ENCODE results near the gene TMUB2.

Gene TMUB2

DNA sequence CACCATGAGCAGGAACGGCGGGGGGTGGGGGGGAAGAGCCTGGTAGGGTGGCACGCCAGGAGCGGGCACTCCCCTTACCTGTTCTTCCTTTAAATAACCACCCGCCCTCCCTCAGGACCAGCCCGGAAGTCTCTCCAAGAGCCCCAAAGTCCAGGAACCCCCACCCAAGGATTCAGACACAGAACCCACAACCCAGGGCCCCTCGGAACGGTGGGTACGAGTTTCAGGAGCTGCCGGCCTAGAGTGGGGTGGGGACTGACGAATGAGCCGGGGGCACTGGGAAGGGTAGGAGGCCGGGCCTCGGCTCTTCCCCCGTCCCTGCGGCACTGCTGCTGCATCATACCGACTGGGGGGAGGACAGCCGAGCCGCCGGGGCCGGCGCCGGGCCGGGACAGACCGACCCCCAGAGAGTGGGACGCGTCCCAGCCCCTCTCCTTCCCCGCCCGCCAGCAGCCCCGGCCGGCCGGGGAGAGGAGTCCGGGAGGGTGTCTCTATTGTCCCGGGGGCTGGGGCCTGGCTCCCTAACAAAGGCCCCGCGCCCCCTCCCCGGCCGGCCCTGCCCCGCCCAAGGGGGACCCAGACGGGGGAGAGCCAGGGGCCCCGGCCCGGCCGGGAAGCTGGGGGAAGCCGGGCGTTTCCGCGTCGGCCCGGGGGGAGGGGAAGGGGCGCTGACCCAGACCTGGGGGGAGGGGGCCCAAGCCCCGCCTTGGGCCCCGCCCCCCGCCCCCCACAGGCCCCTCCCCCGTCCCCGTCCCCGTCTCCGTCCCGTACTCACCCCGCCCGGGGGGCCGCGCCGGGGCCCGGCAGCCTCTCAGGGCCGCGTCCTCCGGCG lies 12.2 kb downstream of the TMUB2 start:
- Histone ChIP-seq H3K27me3 (ENCODE audit: control insufficient read depth, insufficient read depth, low read length) (no peaks in the 10 kb centered on the region), H3K4me1 (ENCODE audit: control insufficient read depth, insufficient read depth, low read length) (peaks cover 20% of the 10 kb centered on the region), H3K9me3 (ENCODE audit: control insufficient read depth, low read length) (no peaks in the 10 kb centered on the region), H3K4me3 (ENCODE audit: low read length) (peak overlapping the region; percentile 83), H3K9ac (ENCODE audit: low read length) (peak overlapping the region; percentile 96), H3K36me3 (ENCODE audit: control insufficient read depth, insufficient read depth, low read length) (no peaks in the 10 kb centered on the region)

DNA sequence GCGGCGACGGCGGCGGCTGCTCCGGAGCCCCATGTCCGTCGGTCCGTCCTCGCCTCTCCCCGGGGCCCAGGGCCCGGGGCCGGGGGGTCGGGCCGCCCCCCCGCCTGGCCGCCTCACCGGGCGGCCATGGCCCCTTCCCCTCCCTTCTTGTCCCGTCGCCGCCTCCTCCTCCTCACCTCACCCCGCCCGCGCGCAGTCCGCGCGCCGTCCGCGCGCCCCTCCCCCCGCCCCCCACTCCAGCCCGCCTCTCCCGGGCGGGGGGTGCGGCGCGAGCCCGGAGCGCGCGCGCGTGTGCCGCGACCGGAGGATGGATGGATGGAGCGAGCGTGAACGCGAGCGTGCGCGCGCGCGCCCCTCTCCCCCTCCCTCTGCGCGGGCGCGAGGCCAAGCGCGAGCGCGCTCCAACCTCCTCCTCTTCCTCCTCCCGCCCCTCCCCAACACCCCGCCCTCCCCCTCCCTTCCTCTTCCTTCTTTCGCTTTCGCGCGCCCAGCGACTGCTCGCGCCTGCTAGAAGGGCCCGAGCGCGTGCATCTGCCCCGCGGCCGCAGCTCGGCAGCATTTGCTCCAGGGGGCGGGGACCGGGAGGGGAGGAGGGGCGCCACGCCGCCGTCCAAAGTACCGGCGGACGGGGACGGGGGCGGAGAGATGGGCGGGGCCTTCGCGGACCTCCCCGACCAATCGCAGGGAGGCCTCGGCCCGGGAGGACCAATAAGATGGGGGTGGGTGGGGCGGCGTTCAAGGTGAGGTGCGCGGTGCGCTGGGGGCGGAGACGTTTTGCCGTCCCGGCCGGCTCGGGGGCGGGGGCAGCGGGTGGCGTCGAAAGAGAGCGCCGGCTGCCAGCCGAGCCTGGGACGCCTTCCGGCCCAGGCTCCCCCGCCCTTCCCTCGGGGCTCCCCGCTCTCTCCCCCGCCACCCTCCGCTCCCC lies 13.0 kb downstream of the TMUB2 start, which contains the start of gene ATXN7L3:
ATXN7L3 (minus strand) TSS at position 332 of the 925 bp plus-strand sequence. CDS start 1,814 bp downstream, outside the sequence.
- Histone ChIP-seq H3K4me3 (ENCODE audit: low read length) (peak within 1 kb of the TSS; percentile 83), H3K27me3 (ENCODE audit: control insufficient read depth, insufficient read depth, low read length) (no peaks in the 10 kb centered on the region), H3K4me1 (ENCODE audit: control insufficient read depth, insufficient read depth, low read length) (peaks cover 27% of the 10 kb centered on the region), H3K9ac (ENCODE audit: low read length) (peak within 1 kb of the TSS; percentile 96), H3K9me3 (ENCODE audit: control insufficient read depth, low read length) (no peaks in the 10 kb centered on the region), H3K36me3 (ENCODE audit: control insufficient read depth, insufficient read depth, low read length) (no peaks in the 10 kb centered on the region)

DNA sequence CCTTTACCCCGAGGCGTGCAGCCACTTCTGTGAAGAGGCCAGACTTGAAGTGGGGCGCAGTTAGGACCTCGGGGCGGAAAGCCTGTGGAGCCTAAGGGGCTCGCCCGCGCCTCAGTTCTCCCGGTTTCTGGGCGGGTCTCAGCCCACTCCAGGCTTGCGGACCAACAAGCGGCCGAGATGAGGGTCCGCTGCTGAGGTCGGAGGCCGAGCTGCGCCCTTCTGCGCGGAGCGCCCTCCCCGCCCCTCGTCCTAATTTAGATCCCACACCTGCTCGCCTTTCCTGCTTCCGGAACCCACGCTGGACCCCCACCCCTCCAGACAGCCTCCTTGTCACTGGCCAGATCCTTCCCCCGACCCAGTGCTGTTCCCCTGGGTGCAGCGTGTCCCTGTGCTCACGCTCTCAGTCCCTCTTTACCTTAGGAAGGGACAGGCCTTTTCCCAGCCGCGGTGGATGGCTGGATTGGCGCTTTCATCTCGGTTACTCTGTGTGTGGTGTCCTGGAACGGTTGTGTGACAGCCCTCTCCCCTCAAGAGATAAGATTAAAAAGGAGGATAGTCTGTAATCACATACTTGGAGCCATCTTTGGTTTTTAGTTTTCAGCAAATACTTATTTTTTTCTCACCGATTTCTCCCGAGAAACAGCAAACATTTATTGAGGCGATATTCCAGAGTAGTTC lies 13.8 kb downstream of the TMUB2 start:
- Histone ChIP-seq H3K36me3 (ENCODE audit: control insufficient read depth, insufficient read depth, low read length) (no peaks in the 10 kb centered on the region), H3K27me3 (ENCODE audit: control insufficient read depth, insufficient read depth, low read length) (no peaks in the 10 kb centered on the region), H3K9ac (ENCODE audit: low read length) (peak overlapping the region; percentile 92), H3K4me1 (ENCODE audit: control insufficient read depth, insufficient read depth, low read length) (peaks cover 27% of the 10 kb centered on the region), H3K4me3 (ENCODE audit: low read length) (peak overlapping the region; percentile 35), H3K9me3 (ENCODE audit: control insufficient read depth, low read length) (no peaks in the 10 kb centered on the region)

DNA sequence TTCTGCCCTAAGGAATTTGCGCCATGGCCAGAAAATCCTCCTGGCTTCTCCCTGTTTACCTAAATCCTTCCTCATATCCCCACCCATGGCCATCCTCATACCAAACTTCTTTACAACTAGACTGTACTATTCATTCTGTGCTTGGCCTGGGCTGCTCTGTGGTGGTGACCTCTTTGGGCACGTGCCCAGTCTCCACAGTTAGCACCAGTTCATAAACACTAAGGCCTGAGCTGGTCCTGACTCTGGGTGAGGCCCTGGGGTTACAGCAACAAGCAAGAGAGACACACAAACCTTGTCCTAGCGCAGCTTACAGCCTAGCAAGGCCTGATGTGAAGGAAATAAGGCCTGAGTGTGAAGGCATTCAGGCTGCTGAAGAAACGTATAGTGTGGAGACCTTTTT lies 16.0 kb downstream of the TMUB2 start:
- Histone ChIP-seq H3K36me3 (ENCODE audit: control insufficient read depth, insufficient read depth, low read length) (peaks cover 7% of the 10 kb centered on the region), H3K9ac (ENCODE audit: low read length) (no peak overlapping the region), H3K4me3 (ENCODE audit: low read length) (no peak overlapping the region), H3K9me3 (ENCODE audit: control insufficient read depth, low read length) (no peaks in the 10 kb centered on the region), H3K27me3 (ENCODE audit: control insufficient read depth, insufficient read depth, low read length) (no peaks in the 10 kb centered on the region), H3K4me1 (ENCODE audit: control insufficient read depth, insufficient read depth, low read length) (peaks cover 26% of the 10 kb centered on the region)

DNA sequence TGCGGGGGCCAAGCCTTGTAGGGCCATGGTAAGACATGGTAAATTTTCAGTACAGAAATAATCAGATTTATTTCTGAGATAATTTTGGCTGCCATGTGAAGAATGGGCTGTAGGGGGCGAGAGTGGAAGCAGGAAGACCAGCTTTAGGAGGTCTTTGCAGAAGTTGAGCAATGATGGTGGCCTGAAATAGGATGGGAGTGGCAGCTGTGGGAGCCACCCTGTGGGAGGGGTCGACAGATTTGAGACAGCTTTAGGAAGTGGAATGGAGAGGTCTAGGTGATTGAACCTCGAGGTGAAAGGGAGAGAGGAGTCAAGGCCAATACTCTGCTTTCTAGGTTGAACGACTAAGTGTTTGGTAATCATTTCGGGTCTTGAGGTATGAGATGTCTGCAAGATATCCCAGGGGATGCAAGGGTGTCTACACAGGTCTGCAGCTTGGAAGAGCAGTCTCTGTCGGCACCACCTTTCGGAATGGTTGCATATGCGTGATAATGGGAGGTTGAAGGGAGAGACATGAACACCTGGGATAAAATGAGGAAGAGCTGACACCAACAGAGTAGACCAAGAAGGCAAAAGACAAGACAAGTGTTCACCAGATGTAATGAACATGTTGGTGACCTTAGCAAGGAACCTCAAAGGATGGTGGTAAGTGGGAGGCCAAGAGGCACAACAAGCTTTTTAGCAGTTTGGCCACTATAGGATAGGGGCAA lies 17.1 kb downstream of the TMUB2 start:
- Histone ChIP-seq H3K9me3 (ENCODE audit: control insufficient read depth, low read length) (no peaks in the 10 kb centered on the region), H3K36me3 (ENCODE audit: control insufficient read depth, insufficient read depth, low read length) (peaks cover 14% of the 10 kb centered on the region), H3K27me3 (ENCODE audit: control insufficient read depth, insufficient read depth, low read length) (no peaks in the 10 kb centered on the region), H3K9ac (ENCODE audit: low read length) (no peak overlapping the region), H3K4me3 (ENCODE audit: low read length) (no peak overlapping the region), H3K4me1 (ENCODE audit: control insufficient read depth, insufficient read depth, low read length) (peaks cover 18% of the 10 kb centered on the region)

DNA sequence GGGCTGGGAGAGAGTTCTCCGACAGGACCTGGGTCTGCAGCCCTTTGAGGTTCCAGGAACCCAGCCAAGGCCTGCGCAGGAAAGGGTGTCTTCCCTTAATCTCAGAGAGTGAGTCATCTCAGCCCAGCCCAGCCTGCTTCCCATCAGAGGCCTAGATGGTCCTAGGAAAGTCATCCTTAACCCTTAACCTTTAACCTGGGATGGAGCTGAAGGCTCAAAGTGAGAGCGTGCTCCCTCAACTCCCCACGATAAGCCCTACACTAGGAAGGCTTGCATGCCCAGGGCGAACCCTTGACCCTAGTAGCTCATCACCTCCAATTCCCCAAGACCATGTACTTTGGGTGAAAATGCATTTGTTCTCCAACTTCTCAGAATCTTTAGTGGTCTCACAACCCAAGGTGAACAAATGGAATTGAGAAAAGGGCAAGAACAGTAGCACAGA lies 17.7 kb downstream of the TMUB2 start:
- H3K36me3 ChIP-seq (ENCODE audit: control insufficient read depth, insufficient read depth, low read length), result peaks cover 18% of the 10 kb centered on the region
- no peaks in the 10 kb centered on the region for H3K9me3 ChIP-seq (ENCODE audit: control insufficient read depth, low read length)
- peaks cover 18% of the 10 kb centered on the region for H3K4me1 ChIP-seq (ENCODE audit: control insufficient read depth, insufficient read depth, low read length)
- no peaks in the 10 kb centered on the region for H3K27me3 ChIP-seq (ENCODE audit: control insufficient read depth, insufficient read depth, low read length)
- no peak overlapping the region for H3K4me3 ChIP-seq (ENCODE audit: low read length)
- no peak overlapping the region for H3K9ac ChIP-seq (ENCODE audit: low read length)

DNA sequence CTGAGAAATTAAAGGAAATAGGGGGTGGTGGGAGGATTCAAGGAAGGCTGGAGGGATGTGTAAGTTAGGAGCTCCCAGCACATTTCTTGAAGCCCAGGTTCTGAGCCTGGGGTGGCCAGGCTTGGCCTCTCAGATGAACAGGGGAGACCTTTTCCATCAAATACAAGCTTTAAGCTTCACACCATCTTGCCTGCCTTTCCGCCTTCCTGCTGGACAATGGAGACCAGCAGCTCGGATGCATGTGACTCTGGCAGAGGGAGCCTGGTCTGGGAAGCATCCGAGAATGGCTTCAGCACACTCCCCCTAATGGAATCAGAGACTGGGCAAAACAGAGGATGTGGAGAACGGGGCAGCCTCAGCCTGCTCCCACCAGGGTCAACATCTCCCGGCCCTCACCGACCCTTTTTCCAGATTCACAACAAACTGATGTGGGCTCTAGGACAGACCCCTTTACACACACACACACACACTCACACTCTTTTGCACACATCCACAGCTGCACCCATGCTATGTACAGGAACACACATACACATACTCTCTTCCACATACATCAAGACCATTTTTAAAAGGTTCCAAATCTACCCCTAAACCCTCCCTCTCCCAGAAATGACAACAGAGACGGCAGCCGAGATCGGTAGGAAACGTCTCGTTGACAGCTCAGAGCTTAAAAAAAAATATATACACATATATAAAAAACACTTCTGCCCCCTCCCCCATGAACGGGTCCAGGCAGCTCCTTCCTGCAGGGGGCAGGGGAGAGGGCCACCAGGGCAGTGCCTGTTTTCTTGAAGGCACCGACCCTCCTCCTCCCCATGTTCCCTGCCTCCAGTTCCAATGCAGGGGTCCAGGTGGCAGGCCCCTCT lies 19.4 kb downstream of the TMUB2 start:
- Histone ChIP-seq H3K4me3 (ENCODE audit: low read length) (no peak overlapping the region), H3K27me3 (ENCODE audit: control insufficient read depth, insufficient read depth, low read length) (no peaks in the 10 kb centered on the region), H3K9me3 (ENCODE audit: control insufficient read depth, low read length) (no peaks in the 10 kb centered on the region), H3K9ac (ENCODE audit: low read length) (no peak overlapping the region), H3K4me1 (ENCODE audit: control insufficient read depth, insufficient read depth, low read length) (peaks cover 26% of the 10 kb centered on the region), H3K36me3 (ENCODE audit: control insufficient read depth, insufficient read depth, low read length) (peaks cover 30% of the 10 kb centered on the region)

DNA sequence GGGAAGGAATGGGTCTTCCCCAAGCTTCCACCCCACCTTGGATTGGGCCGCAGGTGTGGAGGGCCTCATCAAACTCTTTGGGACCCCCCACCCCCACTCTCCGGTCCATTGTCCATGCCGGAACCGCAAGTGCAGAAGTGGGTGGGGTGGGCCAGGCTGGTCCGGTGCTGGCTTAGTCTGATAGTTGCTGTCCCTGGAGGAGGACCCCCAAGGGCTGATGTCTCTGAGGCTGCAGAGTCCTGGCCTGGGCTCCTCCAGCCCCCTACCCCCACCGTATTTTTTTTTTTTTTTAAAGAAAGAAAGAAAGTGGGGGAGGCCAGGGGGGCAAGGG lies 20.0 kb downstream of the TMUB2 start:
- Histone ChIP-seq H3K27me3 (ENCODE audit: control insufficient read depth, insufficient read depth, low read length) (no peaks in the 10 kb centered on the region), H3K9ac (ENCODE audit: low read length) (no peak overlapping the region), H3K4me1 (ENCODE audit: control insufficient read depth, insufficient read depth, low read length) (peaks cover 26% of the 10 kb centered on the region), H3K9me3 (ENCODE audit: control insufficient read depth, low read length) (no peaks in the 10 kb centered on the region), H3K36me3 (ENCODE audit: control insufficient read depth, insufficient read depth, low read length) (peaks cover 36% of the 10 kb centered on the region), H3K4me3 (ENCODE audit: low read length) (no peak overlapping the region)

DNA sequence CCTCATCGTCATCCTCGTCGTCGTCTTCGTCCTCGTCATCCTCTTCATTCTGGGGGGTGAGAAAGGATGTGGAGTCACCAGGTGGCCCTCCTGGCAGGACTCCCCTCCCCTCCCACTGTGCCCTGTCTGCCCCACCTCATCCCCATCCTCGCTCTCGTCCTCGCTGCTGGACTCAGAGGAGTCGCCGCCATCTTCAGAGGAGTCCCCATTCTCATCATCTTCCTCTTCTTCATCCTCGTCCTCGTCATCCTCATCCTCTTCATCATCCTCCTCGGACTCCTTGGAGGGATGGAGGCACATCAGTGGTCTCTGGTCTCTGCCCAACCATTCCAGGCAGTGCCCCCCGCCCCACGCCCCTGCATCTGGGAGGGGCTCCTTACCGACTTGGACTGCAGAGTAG lies 20.5 kb downstream of the TMUB2 start:
- H3K36me3 ChIP-seq (ENCODE audit: control insufficient read depth, insufficient read depth, low read length), result peaks cover 37% of the 10 kb centered on the region

DNA sequence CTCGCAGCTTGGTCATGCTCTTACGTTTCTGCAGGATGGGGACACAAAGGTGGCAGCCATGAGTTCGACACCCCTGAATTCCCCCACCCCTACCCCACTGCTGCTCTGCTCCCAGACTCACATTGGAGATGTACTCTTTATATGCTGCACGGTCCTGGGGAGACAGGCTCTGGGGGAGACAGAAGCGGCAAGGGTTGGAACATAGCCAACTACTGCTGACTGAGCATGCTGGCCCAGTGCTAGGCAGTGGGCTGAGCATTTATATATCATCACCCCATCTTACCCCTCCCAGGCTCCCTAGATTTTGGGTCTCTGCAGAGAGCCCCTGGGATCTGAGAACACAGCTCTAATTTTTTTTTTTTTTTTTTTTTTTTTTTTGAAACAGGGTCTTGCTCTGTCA lies 21.0 kb downstream of the TMUB2 start:
- no peak overlapping the region for H3K4me3 ChIP-seq (ENCODE audit: low read length)
- no peaks in the 10 kb centered on the region for H3K9me3 ChIP-seq (ENCODE audit: control insufficient read depth, low read length)
- peaks cover 26% of the 10 kb centered on the region for H3K4me1 ChIP-seq (ENCODE audit: control insufficient read depth, insufficient read depth, low read length)
- H3K36me3 ChIP-seq (ENCODE audit: control insufficient read depth, insufficient read depth, low read length), result peaks cover 37% of the 10 kb centered on the region
- no peaks in the 10 kb centered on the region for H3K27me3 ChIP-seq (ENCODE audit: control insufficient read depth, insufficient read depth, low read length)
- no peak overlapping the region for H3K9ac ChIP-seq (ENCODE audit: low read length)

More for the DNA sequence above, 20.5 kb downstream of the TMUB2 start:
- peaks cover 26% of the 10 kb centered on the region for H3K4me1 ChIP-seq (ENCODE audit: control insufficient read depth, insufficient read depth, low read length)
- H3K9ac ChIP-seq (ENCODE audit: low read length), result no peak overlapping the region
- H3K27me3 ChIP-seq (ENCODE audit: control insufficient read depth, insufficient read depth, low read length), result no peaks in the 10 kb centered on the region
- no peak overlapping the region for H3K4me3 ChIP-seq (ENCODE audit: low read length)
- H3K9me3 ChIP-seq (ENCODE audit: control insufficient read depth, low read length), result no peaks in the 10 kb centered on the region

Data from mucosa of stomach (tissue), 1 donor.